GM20000 (cell line): ENCODE results near the gene GAL.

ENCODE experiments used
- DNase-seq: peaks from one replicate; pipeline ENCODE4 v3.0.0; 2012; ENCODE audit warnings: low spot score
- TF ChIP-seq, protein P1 (sequence below): IDR thresholded peaks from 2 replicates; pipeline ENCODE4 v1.5.1; 2012; ENCODE audit warnings: mild to moderate bottlenecking, control low read depth; ENCODE audit errors: extremely low read depth, missing control alignments

The GAL gene

GRCh38 chr11:68667511-68668500 is 16.5 kb upstream of the GAL start:
- TF ChIP-seq, protein P1, sequence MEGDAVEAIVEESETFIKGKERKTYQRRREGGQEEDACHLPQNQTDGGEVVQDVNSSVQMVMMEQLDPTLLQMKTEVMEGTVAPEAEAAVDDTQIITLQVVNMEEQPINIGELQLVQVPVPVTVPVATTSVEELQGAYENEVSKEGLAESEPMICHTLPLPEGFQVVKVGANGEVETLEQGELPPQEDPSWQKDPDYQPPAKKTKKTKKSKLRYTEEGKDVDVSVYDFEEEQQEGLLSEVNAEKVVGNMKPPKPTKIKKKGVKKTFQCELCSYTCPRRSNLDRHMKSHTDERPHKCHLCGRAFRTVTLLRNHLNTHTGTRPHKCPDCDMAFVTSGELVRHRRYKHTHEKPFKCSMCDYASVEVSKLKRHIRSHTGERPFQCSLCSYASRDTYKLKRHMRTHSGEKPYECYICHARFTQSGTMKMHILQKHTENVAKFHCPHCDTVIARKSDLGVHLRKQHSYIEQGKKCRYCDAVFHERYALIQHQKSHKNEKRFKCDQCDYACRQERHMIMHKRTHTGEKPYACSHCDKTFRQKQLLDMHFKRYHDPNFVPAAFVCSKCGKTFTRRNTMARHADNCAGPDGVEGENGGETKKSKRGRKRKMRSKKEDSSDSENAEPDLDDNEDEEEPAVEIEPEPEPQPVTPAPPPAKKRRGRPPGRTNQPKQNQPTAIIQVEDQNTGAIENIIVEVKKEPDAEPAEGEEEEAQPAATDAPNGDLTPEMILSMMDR = no peak
- no peak for DNase-seq

- DNase-seq = no peak
Measured at GRCh38 chr11:68669301-68670090, 14.8 kb upstream of the GAL start.

DNA sequence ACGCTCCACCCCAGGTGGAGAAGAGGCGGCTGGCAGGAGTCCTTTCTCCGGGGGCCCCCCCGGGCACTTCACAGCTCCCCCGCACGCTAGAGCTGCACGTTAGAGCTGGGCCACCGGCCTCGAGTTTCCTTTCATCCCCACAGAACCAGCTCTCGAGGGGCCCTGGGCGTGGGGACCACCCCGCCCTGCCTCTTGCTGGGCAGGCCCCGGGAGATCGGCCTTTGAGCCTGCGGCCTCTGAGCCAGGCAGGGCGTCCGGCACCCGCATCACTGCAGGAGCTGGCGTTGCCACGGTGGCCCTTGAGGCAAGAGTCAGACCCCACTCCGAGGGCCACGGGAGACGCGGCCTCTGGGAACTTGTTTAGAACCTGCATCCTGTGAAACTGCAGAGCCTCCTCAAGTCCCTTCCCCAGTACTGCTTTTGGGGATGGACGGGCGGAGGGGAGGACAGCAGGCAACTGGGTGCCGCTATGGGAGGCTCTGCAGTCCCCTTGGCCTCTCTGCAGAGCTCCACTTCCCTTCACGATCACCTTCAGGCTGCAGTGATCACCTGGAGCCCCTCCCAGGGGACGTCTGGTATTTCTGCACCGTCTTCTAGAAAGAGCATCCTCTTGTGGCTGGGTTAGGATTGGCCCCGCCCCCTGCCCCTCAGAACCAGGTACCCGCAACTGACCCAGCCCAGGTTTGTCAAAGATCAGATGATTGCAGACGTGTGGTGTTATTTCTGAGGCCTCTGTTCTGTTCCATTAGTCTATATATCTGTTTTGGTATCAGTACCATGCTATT is 13.9 kb upstream of the GAL start:
- TF ChIP-seq, protein P1 = no peak
- no peak for DNase-seq

More at GRCh38 chr11:68669301-68670090, 14.8 kb upstream of the GAL start:
- TF ChIP-seq, protein P1 = no peak

- TF ChIP-seq, protein P1 = no peak
- DNase-seq = no peak
Measured at GRCh38 chr11:68673306-68673945, 10.9 kb upstream of the GAL start.

DNA sequence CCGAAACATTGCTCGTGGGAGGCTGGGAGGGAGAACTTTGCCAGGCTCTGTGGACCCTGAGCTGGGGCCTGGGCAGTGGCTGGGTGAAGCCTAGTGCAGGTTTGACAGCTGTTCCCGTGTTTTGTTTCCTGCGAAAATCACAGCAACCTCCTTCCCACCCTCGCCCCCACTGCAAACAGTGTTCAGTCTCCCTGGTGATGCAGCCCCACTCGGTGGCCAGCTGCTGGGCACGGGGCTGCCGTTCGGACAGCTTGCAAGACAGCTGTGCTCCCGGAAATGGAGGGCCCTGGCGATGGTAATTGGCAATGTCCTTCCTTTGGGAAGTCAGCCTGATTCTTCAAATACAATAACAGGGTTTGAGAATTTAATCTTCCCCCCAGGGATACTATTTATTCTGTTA is 10.4 kb upstream of the GAL start:
- DNase-seq = no peak
- TF ChIP-seq, protein P1 = no peak

DNA sequence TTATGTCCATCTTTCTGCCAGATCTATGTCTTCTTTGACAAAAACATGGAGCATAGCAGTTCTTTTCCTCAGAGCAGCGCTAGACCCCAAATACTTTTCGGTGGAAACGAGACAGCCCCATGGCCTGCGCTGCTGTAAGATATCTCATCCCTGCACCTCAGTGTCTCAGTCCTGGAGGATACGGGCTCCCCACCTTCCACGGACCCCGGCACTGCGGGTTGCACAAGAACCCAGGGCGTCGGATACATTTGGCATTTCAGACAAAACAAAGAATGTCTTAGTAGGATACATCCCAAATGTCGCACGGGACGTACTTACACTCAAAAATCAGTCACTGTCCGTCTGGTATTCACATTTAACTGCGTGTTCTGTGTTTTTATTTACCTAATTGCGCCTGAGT is 9.9 kb upstream of the GAL start:
- no peak for DNase-seq
- TF ChIP-seq, protein P1 = no peak
